Coronary artery (tissue), 2 donors: ENCODE results near the gene JUND.

Experiments used
- DNase-seq: peaks from one replicate; pipeline ENCODE4 v3.0.0-alpha.2; 2017; ENCODE audit warnings: low spot score
- H3K27ac ChIP-seq, 2 donors: fragments of 200-600 bp; sonication (generic); one replicate each; pipeline ENCODE4 v1.5.1; 2016 to 2019
- H3K4me3 ChIP-seq: fragments of 200-600 bp; sonication (generic); 2 replicates; pipeline ENCODE4 v1.5.1; 2016; ENCODE audit warnings: mild to moderate bottlenecking, moderate library complexity
- CTCF ChIP-seq: fragments of 200-600 bp; sonication (generic); IDR thresholded peaks from one replicate; pipeline ENCODE4 v1.5.1; 2019; ENCODE audit warnings: antibody characterized with exemption

The JUND gene

GRCh38 chr19:18301718-18302111 lies 20.3 kb upstream of the JUND start:
- Histone ChIP-seq H3K4me3 (no peak overlapping the region), H3K27ac (peak overlapping the region; percentile 93)
- DNase-seq, result no peak
- no peak for TF ChIP-seq CTCF

- Histone ChIP-seq H3K27ac (peak overlapping the region; percentile 93), H3K4me3 (no peak overlapping the region)
- no peak for TF ChIP-seq CTCF
- DNase-seq, result peak; percentile 94
Measured at GRCh38 chr19:18300930-18301717, 19.7 kb upstream of the JUND start.

- Histone ChIP-seq H3K4me3 (no peak overlapping the region), H3K27ac (no peak overlapping the region)
- no peak for TF ChIP-seq CTCF
- DNase-seq, result no peak
Measured at GRCh38 chr19:18299654-18300053, 18.2 kb upstream of the JUND start.

- DNase-seq, result no peak
- TF ChIP-seq CTCF, result no peak
- peak overlapping the region in 1 of 2 donors; percentile 3 for H3K27ac ChIP-seq
- H3K4me3 ChIP-seq, result no peak overlapping the region
Measured at GRCh38 chr19:18298601-18299000, 17.2 kb upstream of the JUND start.

GRCh38 chr19:18297308-18297707 lies 15.9 kb upstream of the JUND start:
- no peak for TF ChIP-seq CTCF
- no peak for DNase-seq
- H3K27ac ChIP-seq, result peak overlapping the region in 1 of 2 donors; percentile 30
- H3K4me3 ChIP-seq, result no peak overlapping the region

- H3K4me3 ChIP-seq, result no peak overlapping the region
- no peak overlapping the region for H3K27ac ChIP-seq
- DNase-seq, result no peak
- no peak for TF ChIP-seq CTCF
Measured at GRCh38 chr19:18295034-18295451, 13.6 kb upstream of the JUND start.

DNA sequence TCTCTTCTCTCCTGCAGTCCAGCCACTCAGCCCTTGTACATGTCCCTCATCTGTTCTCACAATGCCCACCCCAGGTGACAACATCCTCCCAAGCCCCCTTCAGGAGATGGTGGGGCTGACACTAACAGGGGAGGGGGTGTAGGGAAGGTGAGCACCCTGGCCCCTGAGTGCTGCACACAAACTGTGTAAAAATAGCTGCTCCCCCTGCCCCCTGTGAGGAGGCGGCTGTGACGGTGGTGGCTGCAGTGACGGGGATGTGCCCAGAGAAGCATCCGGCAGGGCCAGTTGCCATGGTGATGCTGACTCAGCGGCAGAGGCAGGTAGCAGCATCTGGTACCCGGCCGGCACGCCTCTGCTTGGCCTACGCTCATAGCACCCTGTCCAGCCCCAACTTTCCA lies 13.0 kb upstream of the JUND start:
- H3K4me3 ChIP-seq, result no peak overlapping the region
- TF ChIP-seq CTCF, result no peak
- DNase-seq, result no peak
- H3K27ac ChIP-seq, result peak overlapping the region; percentile 97 to 100
